ENCODE data around the gene MCM9.

MCM9 gene

DNA sequence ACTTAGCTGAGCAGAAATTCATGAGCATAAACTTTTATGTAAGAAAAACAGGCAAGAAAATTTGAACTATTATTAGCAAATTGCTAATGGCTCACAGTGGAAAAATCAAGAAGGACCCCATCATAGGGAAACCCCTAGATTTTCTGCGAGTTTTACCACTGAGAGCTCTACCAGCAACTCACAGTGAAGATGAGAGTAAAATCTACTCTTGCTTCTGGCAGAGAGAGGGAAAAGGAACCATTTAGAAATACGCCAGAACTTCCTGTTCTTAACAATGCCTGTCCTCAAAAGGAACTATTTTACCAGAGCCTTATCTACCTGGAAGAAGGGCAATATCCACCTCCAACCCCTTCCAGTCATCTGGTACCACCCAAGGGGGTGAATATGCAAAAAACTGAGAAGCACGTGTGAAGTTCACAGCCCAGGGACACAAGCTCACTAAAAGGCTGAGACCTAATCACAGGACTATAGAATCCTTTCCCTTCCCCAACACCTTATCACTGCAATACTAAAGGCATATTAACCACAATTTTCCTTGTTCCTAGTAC, 75.4 kb downstream of the MCM9 start:
- no peak overlapping the region for H3K4me3 ChIP-seq (ENCODE audit: low read depth, low read length)
- TF ChIP-seq, protein P1, sequence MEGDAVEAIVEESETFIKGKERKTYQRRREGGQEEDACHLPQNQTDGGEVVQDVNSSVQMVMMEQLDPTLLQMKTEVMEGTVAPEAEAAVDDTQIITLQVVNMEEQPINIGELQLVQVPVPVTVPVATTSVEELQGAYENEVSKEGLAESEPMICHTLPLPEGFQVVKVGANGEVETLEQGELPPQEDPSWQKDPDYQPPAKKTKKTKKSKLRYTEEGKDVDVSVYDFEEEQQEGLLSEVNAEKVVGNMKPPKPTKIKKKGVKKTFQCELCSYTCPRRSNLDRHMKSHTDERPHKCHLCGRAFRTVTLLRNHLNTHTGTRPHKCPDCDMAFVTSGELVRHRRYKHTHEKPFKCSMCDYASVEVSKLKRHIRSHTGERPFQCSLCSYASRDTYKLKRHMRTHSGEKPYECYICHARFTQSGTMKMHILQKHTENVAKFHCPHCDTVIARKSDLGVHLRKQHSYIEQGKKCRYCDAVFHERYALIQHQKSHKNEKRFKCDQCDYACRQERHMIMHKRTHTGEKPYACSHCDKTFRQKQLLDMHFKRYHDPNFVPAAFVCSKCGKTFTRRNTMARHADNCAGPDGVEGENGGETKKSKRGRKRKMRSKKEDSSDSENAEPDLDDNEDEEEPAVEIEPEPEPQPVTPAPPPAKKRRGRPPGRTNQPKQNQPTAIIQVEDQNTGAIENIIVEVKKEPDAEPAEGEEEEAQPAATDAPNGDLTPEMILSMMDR (IDR thresholded peaks at IDR 0.05; ENCODE audit: low read depth, low read length): no peak
- TF ChIP-seq MYC (IDR thresholded peaks at IDR 0.05; ENCODE audit: low read depth, low read length) (no peak), POLR2A (IDR thresholded peaks at IDR 0.05; ENCODE audit: extremely low read depth, insufficient read length) (no peak)
- TF ChIP-seq, protein P2, sequence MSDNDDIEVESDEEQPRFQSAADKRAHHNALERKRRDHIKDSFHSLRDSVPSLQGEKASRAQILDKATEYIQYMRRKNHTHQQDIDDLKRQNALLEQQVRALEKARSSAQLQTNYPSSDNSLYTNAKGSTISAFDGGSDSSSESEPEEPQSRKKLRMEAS (IDR thresholded peaks at IDR 0.05; ENCODE audit: low read depth, low read length): no peak
- DNase-seq (ENCODE audit: low read depth): peak; percentile 18

DNA sequence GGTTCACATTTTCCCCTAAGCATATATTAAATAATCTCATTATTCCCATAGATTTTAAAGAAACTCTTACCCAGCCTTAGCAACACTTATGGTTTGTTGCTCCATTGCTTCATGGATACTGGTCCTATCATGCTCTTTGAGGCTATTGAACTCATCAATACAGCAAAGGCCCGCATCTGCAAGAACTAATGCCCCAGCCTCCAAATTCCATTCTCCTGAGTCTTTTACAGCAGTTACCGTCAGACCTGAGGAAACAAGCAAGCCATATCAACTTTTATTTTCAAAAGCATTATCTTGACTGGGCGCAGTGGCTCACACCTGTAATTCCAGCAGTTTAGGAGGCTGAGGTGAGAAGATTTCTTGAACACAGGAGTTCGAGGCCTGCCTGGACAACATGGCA, 78.7 kb downstream of the MCM9 start:
- TF ChIP-seq, protein P1 (IDR thresholded peaks at IDR 0.05; ENCODE audit: low read depth, low read length): no peak
- TF ChIP-seq POLR2A (IDR thresholded peaks at IDR 0.05; ENCODE audit: extremely low read depth, insufficient read length): no peak
- no peak overlapping the region for H3K4me3 ChIP-seq (ENCODE audit: low read depth, low read length)
- no peak for DNase-seq (ENCODE audit: low read depth)

DNA sequence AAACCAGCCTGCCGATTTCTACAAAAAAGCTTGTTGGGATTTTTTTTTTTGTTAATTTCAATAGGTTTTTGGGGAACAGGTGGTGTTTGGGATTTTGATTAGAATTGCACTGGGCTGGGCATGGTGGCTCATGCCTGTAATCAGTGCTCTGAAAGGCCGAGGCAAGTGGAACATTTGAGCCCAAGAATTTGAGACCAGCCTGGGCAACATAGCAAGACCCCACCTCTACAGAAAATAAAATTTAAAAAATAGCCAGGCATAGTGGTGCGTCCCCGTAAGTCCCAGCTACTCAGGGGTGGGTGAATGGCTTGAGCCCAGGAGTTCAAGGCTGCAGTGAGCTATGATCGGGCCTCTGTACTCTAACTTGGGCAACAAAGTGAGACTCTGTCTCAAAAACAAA, 81.6 kb downstream of the MCM9 start:
- no peak overlapping the region for H3K4me3 ChIP-seq (ENCODE audit: low read depth, low read length)

DNA sequence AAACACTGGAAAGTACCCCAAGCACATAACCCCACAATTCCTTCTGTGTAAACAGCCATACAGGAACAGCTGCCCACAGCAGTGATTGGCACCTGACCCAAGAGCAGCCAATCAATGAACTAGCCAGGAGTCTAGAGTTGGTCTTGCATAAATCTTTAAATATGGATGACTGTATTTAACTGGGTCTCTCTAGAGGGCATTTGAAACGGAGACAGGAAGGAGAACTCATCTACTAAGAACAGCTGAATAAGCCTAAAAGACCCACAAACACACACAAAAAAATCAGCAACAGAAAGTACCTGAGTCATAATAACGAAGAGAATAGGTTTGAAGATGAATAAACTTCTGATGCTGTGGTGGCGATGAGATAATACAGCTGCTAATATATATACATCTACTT, 90.0 kb downstream of the MCM9 start:
- TF ChIP-seq, protein P2 (IDR thresholded peaks at IDR 0.05; ENCODE audit: low read depth, low read length): no peak
- TF ChIP-seq MYC (IDR thresholded peaks at IDR 0.05; ENCODE audit: low read depth, low read length): no peak
- no peak for DNase-seq (ENCODE audit: low read depth)
- no peak overlapping the region for H3K4me3 ChIP-seq (ENCODE audit: low read depth, low read length)

More for the DNA sequence above, 81.6 kb downstream of the MCM9 start:
- no peak for DNase-seq (ENCODE audit: low read depth)
- TF ChIP-seq POLR2A (IDR thresholded peaks at IDR 0.05; ENCODE audit: extremely low read depth, insufficient read length) (no peak), MYC (IDR thresholded peaks at IDR 0.05; ENCODE audit: low read depth, low read length) (no peak)
- TF ChIP-seq, protein P1 (IDR thresholded peaks at IDR 0.05; ENCODE audit: low read depth, low read length): no peak
- TF ChIP-seq, protein P2 (IDR thresholded peaks at IDR 0.05; ENCODE audit: low read depth, low read length): no peak

DNA sequence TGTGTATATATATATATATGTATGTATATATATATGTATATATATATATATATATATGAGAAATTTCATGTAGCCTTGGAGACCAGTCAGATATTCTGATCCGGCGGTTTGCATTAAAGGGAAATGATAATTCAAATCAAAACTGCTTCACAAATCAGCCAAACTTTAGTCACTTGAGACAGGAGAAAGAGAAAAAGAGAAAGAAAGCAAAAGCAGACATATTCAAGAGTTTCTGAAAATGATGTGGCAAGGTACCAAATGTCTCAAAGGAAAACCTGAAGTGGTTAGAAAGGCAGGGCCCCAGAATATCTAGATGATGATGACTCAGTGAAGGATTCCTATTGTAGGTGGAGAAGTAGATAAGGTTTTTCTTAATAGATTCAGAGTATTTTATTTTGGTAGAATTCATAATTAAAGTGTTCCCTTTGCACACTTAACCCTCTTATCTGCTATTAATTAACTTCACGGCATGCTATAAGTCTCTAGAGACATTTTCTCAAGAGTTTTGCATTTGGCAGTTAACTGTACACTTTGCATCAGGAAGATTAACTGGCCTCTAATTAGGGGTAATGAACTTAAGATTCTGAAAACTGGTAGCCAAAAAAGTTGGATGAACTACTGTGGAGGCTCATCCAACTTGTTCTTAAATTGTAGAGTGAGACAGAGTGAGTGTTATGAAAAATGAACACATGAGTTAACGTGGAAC, 91.1 kb downstream of the MCM9 start:
- no peak for DNase-seq (ENCODE audit: low read depth)
- H3K4me3 ChIP-seq (ENCODE audit: low read depth, low read length): no peak overlapping the region
- TF ChIP-seq, protein P2 (IDR thresholded peaks at IDR 0.05; ENCODE audit: low read depth, low read length): no peak

DNA sequence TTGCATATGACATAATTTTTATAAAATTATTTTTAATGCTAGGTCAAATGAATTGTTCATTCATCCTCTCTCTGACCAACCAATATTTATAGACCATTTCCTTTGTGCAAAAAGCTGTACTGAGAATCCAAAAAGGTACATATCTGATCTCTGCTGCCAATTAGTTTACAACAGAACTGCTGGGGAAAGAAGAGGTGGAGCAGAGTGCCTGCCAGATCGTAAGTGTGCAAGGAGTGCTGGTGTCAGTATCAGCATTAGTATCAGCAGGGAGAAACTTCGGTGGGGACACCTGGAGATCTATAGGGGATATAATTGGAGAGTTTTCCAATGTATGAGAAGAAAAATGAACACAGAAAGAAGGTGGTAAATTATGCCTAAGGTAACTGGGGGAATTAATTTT, 104.3 kb downstream of the MCM9 start:
- no peak for DNase-seq (ENCODE audit: low read depth)
- TF ChIP-seq, protein P2 (IDR thresholded peaks at IDR 0.05; ENCODE audit: low read depth, low read length): no peak
- TF ChIP-seq, protein P1 (IDR thresholded peaks at IDR 0.05; ENCODE audit: low read depth, low read length): no peak
- no peak for TF ChIP-seq POLR2A (IDR thresholded peaks at IDR 0.05; ENCODE audit: extremely low read depth, insufficient read length)
- no peak for TF ChIP-seq MYC (IDR thresholded peaks at IDR 0.05; ENCODE audit: low read depth, low read length)
- H3K4me3 ChIP-seq (ENCODE audit: low read depth, low read length): no peak overlapping the region

Data from NB4 (cell line).